ENCODE data around the gene TRIB2. TPM values are rescaled to one million over a fixed set of nuclear protein-coding genes. Genes with fewer than 3 reads are reported as not detected.

TRIB2 gene
- total and polyA plus RNA-seq, 2 of the 13 experiments (the other 11 are each of a cell fraction or from before 2014, with no cell fraction given), result 1.1 to 2.3 TPM

- TF ChIP-seq ZNF318 (CRISPR knock-in tag; IDR thresholded peaks at IDR 0.05) (no peak), ATRX (CRISPR knock-in tag; IDR thresholded peaks at IDR 0.05; ENCODE audit: borderline replicate concordance) (no peak), RERE (CRISPR knock-in tag; IDR thresholded peaks at IDR 0.05; ENCODE audit: low read depth) (peak; percentile 88), KLF13 (CRISPR knock-in tag; IDR thresholded peaks at IDR 0.05) (no peak), ZNF292 (CRISPR knock-in tag; IDR thresholded peaks at IDR 0.05; ENCODE audit: borderline replicate concordance, low read depth) (peak; percentile 64; the same call in 1 of the 2 replicates), TERF1 (CRISPR knock-in tag; IDR thresholded peaks at IDR 0.05) (no peak), CEBPG (CRISPR knock-in tag; IDR thresholded peaks at IDR 0.05) (peak; percentile 43; the same call in 1 of the 2 replicates), ZFP91 (CRISPR knock-in tag; IDR thresholded peaks at IDR 0.05; ENCODE audit: borderline replicate concordance) (peak; percentile 59), ZBTB20 (CRISPR knock-in tag; IDR thresholded peaks at IDR 0.05; ENCODE audit: borderline replicate concordance, low read depth) (peak; percentile 56; the same call in 1 of the 2 replicates), KDM6A (CRISPR knock-in tag; IDR thresholded peaks at IDR 0.05; ENCODE audit: low read depth) (peak; percentile 88), ELF1 (CRISPR knock-in tag; IDR thresholded peaks at IDR 0.05) (peak; percentile 61), SP1 (IDR thresholded peaks at IDR 0.05) (no peak), SP1 (CRISPR knock-in tag; IDR thresholded peaks at IDR 0.05) (no peak), HNRNPUL1 (IDR thresholded peaks at IDR 0.05; ENCODE audit: low read depth, low read length) (no peak)
Observed at GRCh38 chr2:12778369-12778768, 61.6 kb downstream of the TRIB2 start (continued).
